Activated CD4-positive, alpha-beta T cell treated with anti-CD3 and anti-CD28 coated beads for 4 hours (primary cell): Measurements from ENCODE around the gene HLA-DQA2.
"Not testable (repeated sequence)": the region's sequence is repeated elsewhere in the genome, so short reads cannot be mapped to it uniquely, and the experiment has no call there.

Experiments used
- DNase-seq, 2 donors: peaks; one replicate each; pipeline ENCODE4 v3.0.0-alpha.2; 2020

The HLA-DQA2 gene

GRCh38 chr6:32782923-32783322, 41.7 kb downstream of the HLA-DQA2 start:
- DNase-seq = not testable (repeated sequence)

GRCh38 chr6:32785781-32786533, 44.8 kb downstream of the HLA-DQA2 start:
- DNase-seq = peak; percentile 9 to 39

GRCh38 chr6:32790306-32790705, 49.1 kb downstream of the HLA-DQA2 start:
- DNase-seq = no peak

GRCh38 chr6:32792901-32793435, 51.8 kb downstream of the HLA-DQA2 start:
- DNase-seq = no peak

- DNase-seq = no peak
These were observed 53.3 kb downstream of the HLA-DQA2 start for GRCh38 chr6:32794510-32794909.
